SIG-M5 treated with dmso at 0.1 percent for 504 hours (cell line): ENCODE results near the gene FTH1.
A peak's percentile ranks its signal among the peaks of the same experiment; 100 is the strongest.
"Not testable (repeated sequence)": the region's sequence is repeated elsewhere in the genome, so short reads cannot be mapped to it uniquely, and the experiment has no call there.

Experiments
- DNase-seq: peaks from one replicate; lab custom pipeline; 2025; ENCODE audit not compliant: unreplicated experiment; lab: John Stamatoyannopoulos, UW

Gene FTH1

DNA sequence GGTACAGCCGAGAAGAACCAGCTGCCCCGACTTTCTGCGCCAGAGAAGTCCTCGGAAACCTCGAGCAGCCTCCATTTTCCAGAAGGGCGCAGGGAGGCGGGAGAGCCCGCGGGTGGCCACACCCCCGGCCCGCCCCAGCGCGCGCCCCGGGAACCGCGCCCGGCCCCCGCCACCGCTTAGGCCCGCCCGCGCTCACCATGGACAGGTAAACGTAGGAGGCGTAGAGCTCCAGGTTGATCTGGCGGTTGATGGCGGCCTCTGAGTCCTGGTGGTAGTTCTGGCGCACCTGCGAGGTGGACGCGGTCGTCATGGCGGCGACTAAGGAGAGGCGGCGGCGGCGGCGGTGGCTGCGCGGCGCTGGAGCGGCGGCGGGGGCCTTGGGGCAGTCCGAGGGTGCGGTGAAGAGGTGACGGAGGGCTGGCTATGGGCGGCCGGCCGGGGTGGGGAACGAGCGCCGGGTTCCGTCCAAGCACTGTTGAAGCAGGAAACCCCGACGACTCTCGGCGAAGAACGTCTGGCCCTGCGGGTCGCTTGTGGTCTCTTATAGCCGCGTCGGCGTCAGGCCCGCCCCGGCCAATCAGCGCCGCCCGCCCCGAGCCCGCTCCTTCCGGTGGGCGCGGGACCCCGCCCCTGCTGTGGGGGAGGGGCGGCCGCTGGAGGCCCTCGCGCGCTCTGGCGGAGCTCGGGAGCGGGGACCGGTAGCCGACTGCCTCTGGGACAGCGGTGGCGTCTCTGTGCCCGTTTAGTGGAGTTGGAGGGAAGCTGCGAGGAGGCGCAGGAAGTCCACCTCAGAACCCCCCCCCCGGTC lies at the start of gene FTH1:
Gene FTH1, minus strand, starts transcription at position 519 of the 808 bp plus-strand sequence. Its CDS starts 209 bp downstream, at position 310.
- peak; percentile 73 for DNase-seq

DNA sequence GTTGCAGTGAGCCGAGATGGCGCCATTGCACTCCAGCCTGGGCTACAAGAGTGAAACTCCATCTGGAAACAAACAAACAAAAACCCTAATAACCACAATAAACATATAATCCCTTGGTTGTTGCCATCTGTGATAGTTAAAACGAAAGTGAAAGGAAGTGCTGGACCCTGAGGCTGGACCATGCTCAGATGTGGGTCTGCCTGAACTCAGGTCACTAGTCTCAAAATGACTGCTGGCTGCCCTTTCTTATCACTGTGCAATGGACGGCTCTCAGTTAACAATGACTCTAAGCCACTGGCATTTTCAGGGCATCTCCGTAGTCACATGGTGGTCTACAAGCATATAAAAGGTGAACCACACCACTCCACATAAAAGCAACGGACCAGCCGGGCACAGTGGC lies 48.2 kb upstream of the FTH1 start:
- DNase-seq: no peak

DNA sequence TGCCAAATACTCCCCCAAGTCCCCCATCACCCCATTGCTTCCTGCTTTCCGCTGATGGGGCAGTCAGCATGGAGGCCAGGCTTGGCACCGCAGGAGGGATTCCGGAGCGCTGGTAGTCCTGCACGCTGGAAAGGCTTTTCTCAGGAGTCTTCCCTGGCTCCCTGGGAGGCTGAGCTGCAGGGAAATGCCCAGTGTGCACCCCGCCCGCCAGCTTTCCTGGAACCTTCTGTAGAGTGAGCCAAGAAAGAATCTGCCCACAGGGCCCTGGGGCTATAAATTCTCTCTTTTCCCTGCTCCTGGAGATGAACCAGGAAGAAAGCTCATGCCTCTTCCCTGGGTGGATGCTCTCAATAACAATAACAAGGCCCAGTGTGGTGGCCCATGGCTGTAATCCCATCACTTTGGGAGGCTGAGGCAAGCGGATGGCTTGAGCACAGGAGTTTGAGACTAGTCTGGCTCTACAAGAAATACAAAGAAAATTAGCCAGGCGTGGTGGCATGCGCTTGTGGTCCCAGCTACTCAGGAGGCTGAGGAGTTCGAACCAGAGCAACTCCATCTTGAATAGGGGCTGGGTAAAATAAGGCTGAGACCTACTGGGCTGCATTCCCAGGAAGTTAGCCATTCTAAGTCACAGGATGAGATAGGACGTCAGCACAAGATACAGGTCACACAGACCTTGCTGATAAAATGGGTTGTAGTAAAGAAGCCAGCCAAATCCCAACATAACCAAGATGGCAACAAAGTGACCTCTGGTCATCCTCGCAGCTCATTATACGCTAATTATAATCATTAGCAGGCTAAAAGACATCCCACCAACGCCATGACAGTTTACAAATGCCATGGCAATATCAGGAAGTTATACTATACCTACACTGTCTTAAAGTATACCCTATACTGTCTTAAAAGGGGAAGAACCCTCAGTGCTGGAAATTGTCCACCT lies 46.4 kb upstream of the FTH1 start:
- peak; percentile 5 for DNase-seq

DNA sequence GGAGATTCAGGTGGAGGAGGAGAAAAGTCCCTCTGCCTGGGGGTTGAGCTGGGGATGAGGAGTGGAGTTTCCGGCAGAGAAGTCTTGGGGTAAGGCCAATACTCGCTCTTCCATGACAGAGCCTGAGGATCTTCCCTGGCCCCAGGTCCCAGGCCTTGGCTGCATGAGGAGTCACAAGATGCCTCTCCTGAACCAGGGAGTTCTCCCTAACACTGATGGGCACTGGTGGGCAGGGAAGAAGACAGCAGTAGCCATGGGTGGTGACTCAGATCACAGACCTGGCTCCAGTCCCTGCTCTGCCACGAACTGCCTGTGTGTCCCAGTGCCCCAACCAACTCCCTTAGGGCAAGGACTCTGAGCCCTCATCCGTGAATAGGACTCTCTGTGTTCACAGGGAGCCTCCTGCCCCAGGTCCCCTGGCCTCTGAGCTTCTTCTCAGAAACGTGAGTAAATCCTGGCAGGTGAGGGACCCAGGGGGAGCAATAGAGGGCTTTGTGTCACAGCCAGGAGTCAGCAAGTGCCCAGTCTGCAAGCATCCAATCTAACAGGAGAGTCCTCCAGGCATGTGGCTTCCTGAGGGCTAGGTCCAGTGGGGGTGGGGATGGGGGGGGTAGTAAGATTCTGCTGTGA lies 45.5 kb upstream of the FTH1 start:
- no peak for DNase-seq

DNA sequence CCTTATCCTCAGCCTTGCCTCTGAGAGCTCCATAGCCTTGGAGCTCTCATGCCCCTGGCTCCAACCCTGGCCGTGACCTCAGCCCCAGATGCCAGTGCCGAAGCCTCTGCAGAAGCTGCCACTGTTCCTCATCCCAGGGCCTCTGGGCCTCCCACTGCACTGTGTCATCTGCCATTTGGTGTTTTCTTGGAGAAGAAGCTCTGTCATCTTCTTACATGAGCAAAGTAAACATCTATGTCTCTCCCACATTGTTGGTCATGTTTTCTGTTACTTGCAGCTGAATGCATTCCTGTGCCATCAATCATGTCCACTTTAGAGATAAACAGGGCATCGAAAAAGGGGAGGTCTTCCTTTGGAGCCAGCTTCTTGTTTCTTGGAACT lies 45.0 kb upstream of the FTH1 start:
- DNase-seq: no peak

DNA sequence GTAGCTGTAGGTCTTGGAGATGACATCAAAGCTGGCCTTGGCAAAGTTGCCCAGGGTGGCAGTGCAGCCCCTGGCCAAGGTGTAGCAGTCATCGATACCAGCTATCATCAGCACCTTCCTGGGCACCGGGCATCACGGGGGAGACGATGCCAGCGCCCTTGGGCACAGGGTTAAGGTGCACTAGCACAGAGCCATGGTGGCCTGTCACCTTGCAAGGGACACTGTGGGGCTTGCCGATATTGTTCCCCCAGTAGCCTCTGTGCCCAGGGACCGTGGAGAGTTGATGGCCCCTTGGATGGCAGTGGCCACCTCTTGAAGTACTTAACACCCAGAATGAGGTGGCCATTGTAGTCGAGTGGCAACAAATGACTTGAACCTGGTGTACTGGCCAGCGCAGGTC lies 44.4 kb upstream of the FTH1 start:
- DNase-seq: no peak

DNA sequence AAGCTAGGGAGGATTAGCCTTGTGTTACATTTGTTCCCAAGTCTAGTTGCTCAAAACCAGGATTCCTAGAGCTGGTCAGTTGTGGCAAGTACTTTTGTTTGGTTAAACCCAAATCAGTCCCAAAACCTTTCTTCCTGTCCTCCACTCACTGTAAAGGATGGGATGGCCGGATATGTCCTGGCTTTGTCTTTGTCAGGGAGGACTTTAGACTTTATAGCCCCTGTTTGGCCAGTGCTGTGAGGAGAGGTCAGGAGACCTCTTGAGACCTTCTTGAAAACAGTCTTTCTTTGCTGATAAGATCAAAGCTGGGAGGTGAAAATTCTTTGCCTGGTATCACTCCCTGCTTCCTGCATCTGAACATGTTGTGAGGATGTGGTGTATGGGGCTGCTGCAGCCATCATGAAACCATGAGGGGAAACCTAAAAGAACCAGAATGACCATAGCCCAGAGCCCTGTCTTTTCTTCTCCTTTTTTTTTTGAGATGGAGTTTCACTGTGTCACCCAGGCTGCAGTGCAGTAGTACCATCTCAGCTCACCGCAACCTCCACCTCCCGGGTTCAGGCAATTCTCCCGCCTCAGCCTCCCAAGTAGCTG lies 43.6 kb upstream of the FTH1 start:
- DNase-seq: no peak

DNA sequence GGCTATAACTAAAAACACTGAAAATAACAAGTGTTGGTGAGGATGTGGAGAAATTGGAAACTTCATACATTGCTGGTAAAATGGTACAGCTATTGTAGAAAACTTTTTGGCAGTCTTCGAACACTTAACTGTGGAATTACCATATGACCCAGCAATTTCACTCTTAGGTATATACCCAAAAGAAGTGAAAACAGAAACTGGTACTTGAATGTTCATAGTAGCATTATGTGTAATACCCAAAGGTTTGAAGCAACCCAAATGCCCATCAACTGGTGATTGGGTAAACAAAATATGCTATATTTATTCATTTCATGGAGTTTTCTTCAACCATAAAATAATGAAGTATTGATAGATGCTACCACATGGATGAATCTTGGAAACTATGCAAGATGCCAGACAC lies 40.8 kb upstream of the FTH1 start:
- DNase-seq: no peak

DNA sequence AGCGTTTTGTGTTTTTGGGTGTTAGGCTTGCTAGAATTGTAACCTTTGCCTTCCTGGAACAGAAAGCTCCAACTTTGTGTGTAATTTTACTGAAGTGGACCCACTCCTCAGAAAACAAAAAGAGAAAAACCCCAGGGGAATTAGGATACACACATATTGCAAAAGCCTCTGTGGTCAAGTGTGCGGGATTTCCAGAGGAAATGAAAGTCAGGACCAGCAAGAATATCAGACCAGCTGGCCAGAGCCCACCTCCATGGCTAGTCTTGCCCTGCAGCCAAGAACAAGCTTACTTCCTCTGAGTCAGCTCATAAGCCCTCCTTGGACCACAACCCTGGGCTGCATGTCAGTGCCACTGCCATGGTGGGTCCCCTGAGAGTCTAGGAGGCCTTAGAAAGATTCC lies 37.0 kb upstream of the FTH1 start:
- peak; percentile 32 for DNase-seq

DNA sequence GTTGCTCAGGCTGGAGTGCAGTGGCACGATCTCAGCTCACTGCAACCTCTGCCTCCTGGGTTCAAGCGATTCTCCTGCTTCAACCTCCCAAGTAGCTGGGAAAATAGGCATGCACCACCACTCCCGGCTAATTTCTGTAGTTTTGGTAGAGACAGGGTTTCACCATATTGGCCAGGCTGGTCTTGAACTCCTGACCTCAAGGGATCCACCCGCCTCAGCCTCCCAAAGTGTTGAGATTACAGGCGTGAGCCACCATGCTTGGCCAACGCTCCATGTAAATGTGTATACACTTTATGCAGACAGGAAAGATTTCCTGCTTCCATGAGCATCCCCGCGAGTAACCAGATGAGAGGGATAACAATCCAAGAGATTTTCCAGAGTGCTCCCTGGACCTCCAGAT lies 34.8 kb upstream of the FTH1 start:
- not testable (repeated sequence) for DNase-seq

DNA sequence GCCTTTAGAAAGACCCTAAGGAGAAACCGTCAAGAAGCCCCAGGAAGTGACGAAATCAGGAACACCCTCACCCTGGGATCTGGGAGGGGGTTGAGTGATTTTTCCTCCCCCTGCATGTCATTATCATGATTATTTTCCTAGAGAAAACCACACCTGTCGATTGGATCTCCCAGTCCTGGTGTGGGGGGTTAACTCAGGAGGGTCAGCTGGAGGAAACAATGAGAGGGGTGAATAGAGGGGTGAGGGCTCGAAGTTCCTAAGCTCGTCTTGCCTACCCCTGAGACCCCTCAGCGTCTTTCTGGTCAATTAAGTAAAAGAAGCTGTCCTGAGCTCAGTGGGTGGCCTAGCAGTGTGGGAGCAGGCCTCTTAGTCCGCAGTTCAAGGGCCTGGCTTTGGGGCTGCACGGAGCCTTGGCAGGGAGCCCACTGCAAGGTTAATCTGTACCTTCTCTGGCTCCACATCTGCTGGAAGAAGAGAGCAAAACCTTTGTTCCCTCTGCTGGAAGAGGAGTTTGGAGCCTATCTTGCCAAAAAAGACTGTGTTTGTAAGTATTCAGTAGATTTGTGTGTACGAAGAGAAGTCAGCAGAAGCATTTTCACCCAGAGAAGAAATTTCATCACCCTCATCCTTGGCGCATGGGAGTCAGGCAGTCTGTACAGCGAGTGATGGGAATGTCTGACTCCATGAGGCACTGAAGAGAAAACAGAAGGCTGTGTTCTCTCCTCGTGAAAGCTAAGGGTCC lies 34.2 kb upstream of the FTH1 start:
- no peak for DNase-seq

DNA sequence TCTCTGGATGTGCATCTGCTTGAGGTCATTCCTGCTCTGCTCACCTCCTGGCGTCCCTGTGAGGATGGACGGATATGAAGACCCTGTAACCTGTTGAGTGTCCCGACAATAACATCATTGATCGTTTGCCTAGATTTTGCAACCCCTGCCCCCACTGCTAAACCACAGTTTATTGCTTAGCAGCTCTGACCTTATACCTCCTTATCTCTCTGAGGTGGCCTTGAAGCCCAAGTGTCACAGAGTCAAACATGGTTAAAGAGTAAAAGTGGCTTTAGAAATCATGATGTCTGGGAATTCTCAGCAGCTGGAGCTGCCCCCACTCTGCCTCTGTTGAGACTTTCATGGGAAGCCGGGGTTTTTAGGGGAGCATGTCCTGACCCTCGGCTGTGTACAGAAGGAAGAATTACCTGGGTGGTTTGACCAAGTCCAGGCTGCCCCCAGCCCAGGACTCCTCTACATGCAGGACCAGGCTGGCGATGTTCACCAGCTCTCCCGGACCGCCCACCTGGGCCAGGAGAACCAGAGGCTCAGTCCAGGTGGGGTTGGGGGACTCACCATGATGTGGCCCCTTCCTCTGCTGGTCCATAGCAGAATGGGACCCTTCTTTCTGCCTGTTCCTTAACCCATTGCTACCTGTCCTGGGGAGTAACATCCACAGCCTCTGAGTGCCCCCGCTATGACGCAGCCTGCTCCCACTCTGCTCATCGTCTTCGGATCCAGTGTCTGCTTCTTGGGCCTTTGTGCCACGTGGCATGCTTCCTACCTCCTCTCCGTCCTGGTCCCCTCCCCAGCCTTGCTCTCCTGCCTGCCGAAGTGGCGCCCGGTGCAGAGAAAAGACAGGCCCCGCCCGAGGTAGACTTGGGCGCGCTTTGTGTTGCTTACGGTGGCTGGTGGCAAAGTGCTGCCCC lies 33.4 kb upstream of the FTH1 start:
- DNase-seq: no peak

DNA sequence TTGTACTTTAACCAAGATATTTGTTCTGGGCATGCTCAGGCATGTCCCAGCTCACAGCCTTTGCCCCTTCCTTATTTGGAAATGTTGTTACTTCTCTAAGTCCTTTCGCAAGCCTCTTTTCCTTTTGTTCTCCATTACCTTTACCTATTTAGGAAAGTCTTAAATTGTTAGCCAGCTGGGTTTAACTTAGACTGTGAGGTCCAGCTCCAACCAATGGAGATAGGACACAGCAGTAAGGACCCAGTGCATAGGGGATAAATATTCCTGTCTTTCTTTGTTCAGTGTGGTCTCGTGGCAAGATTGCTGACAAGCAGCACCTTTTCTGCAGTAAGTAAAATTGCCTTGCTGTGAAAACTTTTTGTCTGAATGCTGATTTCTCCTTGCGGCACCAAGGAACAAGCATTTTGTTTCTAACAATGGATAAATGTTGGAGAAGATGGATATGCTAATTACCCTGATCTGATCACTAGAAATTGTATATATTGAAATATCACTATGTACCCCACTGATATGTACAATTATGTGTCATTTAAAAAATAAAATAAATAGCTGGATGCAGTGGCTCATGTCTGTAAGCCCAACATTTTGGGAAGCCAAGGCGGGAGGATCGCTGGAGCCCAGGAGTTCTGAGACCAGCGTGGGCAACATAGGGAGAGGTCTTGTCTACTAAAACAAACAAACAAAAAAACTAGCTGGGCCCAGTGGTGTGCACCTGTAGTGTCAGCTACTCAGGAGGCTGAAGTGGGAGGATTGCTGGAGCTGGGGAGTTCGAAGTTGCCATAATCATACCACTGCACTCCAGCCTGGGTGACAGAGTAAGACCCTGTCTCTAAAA lies 31.9 kb upstream of the FTH1 start:
- peak; percentile 42 for DNase-seq

DNA sequence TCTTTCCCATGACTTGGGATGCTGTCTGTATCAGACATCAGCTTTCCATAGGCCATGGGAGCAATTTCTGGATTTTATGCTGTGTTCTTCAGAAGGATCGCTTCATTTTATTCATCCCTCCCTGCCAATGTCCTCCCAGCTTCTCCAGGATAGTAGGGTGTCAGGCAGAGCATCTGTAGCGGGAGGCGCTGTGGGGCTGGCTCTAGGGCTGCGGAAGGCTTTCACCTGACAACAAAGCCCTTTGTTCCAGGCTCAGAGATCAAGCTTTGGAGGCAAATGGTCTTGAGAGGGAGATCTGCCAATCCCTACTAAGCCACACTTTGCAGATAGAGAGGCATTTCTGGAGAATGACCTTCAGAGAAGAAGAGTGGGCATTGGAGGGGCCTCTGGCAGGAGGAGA lies 29.5 kb upstream of the FTH1 start:
- no peak for DNase-seq

DNA sequence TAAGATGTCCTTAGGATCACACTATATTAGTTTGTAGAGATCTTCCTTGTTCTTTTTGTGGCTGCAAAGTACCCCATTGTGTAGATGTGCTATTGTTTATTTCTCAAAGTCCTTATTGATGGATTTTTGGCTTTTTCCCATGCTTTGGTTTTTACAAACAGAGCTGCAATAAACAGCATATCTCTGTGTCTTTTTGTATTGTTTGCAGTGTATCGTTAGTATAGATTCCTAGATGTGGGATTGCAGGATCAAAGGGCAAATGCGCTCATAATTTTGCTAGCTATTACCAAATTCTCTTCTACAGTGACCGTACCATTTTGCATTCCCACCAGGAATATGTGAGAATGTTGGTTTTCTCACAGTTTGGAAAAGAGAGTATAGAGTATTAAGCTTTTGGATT lies 27.5 kb upstream of the FTH1 start:
- DNase-seq: no peak

DNA sequence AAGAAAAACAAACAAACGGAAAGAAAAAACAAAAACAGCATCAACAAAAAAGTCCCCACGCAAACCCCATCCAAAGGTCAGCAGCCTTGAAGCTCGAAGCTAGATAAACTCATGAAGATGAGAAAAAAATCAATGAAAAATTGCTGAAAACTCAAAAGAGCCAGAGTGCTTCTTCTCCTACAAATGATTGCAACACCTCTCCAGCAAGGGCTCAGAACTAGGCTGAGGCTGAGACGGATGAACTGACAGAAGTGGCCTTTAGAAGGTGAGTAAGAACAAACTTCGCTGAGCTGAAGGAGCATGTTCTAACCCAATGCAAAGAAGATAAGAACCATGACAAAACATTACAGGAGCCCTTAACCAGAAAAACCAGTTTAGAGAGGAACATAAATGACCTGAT lies 18.4 kb upstream of the FTH1 start:
- DNase-seq: peak; percentile 55

DNA sequence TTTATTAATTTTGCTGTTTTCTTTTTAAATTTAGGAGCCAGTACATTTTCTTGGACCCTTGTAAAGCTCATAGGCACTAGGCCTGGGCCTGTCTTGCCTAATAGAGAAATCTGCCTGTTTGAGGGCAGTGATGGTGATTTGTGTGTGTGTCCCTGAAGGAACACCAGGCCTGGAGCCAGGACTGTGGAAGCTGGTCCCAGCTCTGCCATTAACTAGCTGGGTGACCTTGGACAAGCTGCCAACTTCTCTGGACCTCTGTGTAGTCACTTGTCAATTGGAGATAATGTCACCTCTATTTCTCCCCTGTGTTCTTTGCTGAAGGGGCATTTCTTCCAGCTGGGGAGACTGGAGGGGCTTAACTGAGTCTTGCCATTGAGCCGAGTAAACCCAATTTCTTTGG lies 16.0 kb upstream of the FTH1 start:
- no peak for DNase-seq

DNA sequence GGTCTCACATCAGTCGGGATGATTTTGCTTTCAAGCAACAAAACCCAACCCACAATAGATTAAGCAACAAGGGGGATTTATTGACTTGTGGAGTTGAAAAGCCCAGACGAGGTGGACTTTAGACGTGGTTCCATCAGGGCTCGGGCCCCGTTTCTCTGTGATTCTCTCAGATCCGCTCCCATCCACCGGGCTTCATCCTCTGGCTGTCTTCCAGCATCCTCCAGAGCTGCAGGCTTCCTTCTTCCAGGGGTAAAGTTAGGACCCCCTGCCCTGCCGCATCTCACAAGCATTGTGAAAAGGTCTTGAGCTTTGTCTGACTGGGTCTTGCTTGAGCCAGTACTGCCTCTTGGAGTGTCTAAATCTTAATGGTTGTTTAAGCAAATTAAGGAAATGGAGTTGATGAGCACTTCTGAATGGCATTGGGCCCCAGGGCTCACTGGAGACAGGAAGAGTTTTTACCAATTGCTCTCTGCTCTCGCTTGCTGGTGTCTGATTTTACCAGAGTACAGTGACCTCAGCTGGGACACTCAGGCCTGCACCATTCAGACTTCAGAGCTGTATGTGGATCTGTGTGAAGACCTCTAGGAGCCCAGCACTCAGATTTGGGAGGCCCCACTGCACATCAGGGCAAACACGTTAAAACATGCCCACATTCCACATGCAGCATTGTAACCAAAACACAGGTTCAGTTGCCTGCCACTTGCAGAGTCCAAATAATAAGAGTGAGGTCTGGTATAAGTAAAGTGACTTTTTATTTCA lies 13.5 kb upstream of the FTH1 start:
- DNase-seq: no peak
